ENCODE data around the gene KRTAP25-1.

The KRTAP25-1 gene

GRCh38 chr21:30245061-30245460 lies 44.3 kb downstream of the KRTAP25-1 start:
- DNase-seq, result no peak

GRCh38 chr21:30243691-30244090 lies 45.6 kb downstream of the KRTAP25-1 start:
- no peak for DNase-seq

DNA sequence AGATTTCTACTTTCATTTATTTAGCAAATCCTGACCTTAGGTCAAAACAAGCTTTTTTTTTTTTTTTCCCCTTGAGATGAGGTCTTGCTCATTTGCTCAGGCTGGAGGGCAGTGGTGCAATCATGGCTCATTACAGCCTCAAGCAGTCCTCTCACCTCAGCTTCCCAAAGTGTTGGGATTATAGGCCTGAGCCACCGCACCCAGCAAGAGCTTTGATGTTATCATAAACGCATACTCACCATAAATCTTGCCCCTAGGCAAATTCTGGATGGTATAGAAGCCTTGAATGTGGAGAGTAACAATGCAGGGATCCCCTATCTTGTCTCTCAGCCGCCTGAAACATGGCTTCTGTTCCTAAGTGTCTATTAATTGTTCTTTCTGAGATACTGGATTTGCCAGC lies 48.7 kb downstream of the KRTAP25-1 start:
- DNase-seq, result no peak
